ENCODE data around the gene HOXC9.

- TF ChIP-seq POLR2A (IDR thresholded peaks at IDR 0.05), result peak; percentile 15 to 57 (median 57)
- TF ChIP-seq CTCF (IDR thresholded peaks at IDR 0.05), result no peak
Observed at GRCh38 chr12:54017878-54018467, 18.0 kb downstream of the HOXC9 start.
